Uterus (tissue), 4 donors: ENCODE data around the gene TMEM184B. TPM values are rescaled to one million over a fixed set of nuclear protein-coding genes. Genes with fewer than 3 reads are reported as not detected.

ENCODE experiments used
- DNase-seq, 2 donors: peaks; one replicate each; pipeline ENCODE4 v3.0.0-alpha.2; 2019 to 2020
- H3K27ac ChIP-seq, 2 donors: fragments of 200-600 bp; sonication (generic); 1 replicate in 1 of 2; 2 replicates in 1 of 2; pipeline ENCODE4 v1.5.1; 2016 to 2018
- H3K27me3 ChIP-seq, 2 donors: fragments of 200-600 bp; sonication (generic); one replicate each; pipeline ENCODE4 v1.5.1; 2018 to 2019; ENCODE audit warnings: control low read depth in 1 of 2
- H3K36me3 ChIP-seq, 2 donors: fragments of 200-600 bp; sonication (generic); one replicate each; pipeline ENCODE4 v1.5.1; 2019; ENCODE audit warnings: control low read depth in 1 of 2
- H3K4me1 ChIP-seq, 2 donors: fragments of 200-600 bp; sonication (generic); one replicate each; pipeline ENCODE4 v1.5.1; 2018 to 2019; ENCODE audit warnings: control low read depth in 1 of 2
- H3K4me3 ChIP-seq, 2 donors: fragments of 200-600 bp; sonication (generic); 1 replicate in 1 of 2; 2 replicates in 1 of 2; pipeline ENCODE4 v1.5.1; 2018 to 2019; ENCODE audit warnings: mild to moderate bottlenecking in 1 of 2
- H3K9me3 ChIP-seq, 2 donors: fragments of 200-600 bp; sonication (generic); one replicate each; pipeline ENCODE4 v1.5.1; 2019; ENCODE audit warnings: control low read depth in 1 of 2
- CTCF ChIP-seq, 4 experiments: fragments of 200-600 bp in 2 of 4; fragments of 450-650 bp in 2 of 4; sonication (generic) in 2 of 4; IDR thresholded peaks; one replicate each; pipeline ENCODE4 v1.5.1; 2016 to 2019; ENCODE audit warnings: antibody characterized with exemption in 4 of 4, mild to moderate bottlenecking in 2 of 4, moderate library complexity in 1 of 4
- POLR2A ChIP-seq, 2 donors: fragments of 450-650 bp; IDR thresholded peaks; one replicate each; pipeline ENCODE4 v1.6.1; 2016; ENCODE audit warnings: antibody characterized with exemption in 2 of 2, mild to moderate bottlenecking in 1 of 2, moderate library complexity in 1 of 2
- intact Hi-C: fragments of 100-400 bp; cut with DNase I; formaldehyde crosslinking; loops from one replicate; pipeline ENCODE4 v1.15.1; 2023; ENCODE audit warnings: low total_unique reads
- total RNA-seq, 4 donors: library from RNA; depleted of rRNA in 3 of 4; stranded (reverse); fragments of >200 nt in 3 of 4; gene quantifications; one replicate each; pipeline versions ENCODE4 v1.1.0 to v1.2.4, GENCODE V29; 2014 to 2023
- donor health status: DM: yes; HTN: yes; CAD: no.

The TMEM184B gene
- total RNA-seq, 4 donors from 2014 or later, result 31.7 to 70.4 (median 50.7) TPM

- intact Hi-C loops, result no loop called here
- Histone ChIP-seq H3K4me1 (no peaks in the 10 kb centered on the region), H3K27ac (no peak overlapping the region), H3K27me3 (no peaks in the 10 kb centered on the region), H3K9me3 (no peaks in the 10 kb centered on the region), H3K36me3 (no peaks in the 10 kb centered on the region), H3K4me3 (no peak overlapping the region)
- no peak for DNase-seq
- TF ChIP-seq CTCF (IDR thresholded peaks at IDR 0.05) (no peak), POLR2A (IDR thresholded peaks at IDR 0.05) (no peak)
Observed at GRCh38 chr22:38251341-38251692, 21.5 kb downstream of the TMEM184B start.

GRCh38 chr22:38250643-38251340 is 22.0 kb downstream of the TMEM184B start:
- no peak for TF ChIP-seq CTCF (IDR thresholded peaks at IDR 0.05)
- TF ChIP-seq POLR2A (IDR thresholded peaks at IDR 0.05), result no peak
- H3K27ac ChIP-seq, result peak overlapping the region in 1 of 2 donors; percentile 10
- no peaks in the 10 kb centered on the region for H3K4me1 ChIP-seq
- no peaks in the 10 kb centered on the region for H3K27me3 ChIP-seq
- no peak for DNase-seq
- no peaks in the 10 kb centered on the region for H3K36me3 ChIP-seq
- intact Hi-C loops, result no loop called here
- no peak overlapping the region for H3K4me3 ChIP-seq
- H3K9me3 ChIP-seq, result no peaks in the 10 kb centered on the region

GRCh38 chr22:38249803-38250642 is 22.8 kb downstream of the TMEM184B start:
- intact Hi-C loops, result no loop called here
- no peak for DNase-seq
- no peak for TF ChIP-seq CTCF (IDR thresholded peaks at IDR 0.05)
- no peak for TF ChIP-seq POLR2A (IDR thresholded peaks at IDR 0.05)
- no peak overlapping the region for H3K4me3 ChIP-seq
- peak overlapping the region in 1 of 2 donors; percentile 10 for H3K27ac ChIP-seq
- no peaks in the 10 kb centered on the region for H3K36me3 ChIP-seq
- no peaks in the 10 kb centered on the region for H3K9me3 ChIP-seq
- no peaks in the 10 kb centered on the region for H3K4me1 ChIP-seq
- H3K27me3 ChIP-seq, result no peaks in the 10 kb centered on the region

GRCh38 chr22:38249301-38249700 is 23.5 kb downstream of the TMEM184B start:
- Histone ChIP-seq H3K4me3 (no peak overlapping the region), H3K27me3 (no peaks in the 10 kb centered on the region), H3K27ac (no peak overlapping the region), H3K36me3 (no peaks in the 10 kb centered on the region), H3K9me3 (no peaks in the 10 kb centered on the region), H3K4me1 (no peaks in the 10 kb centered on the region)
- intact Hi-C loops, result no loop called here
- TF ChIP-seq POLR2A (IDR thresholded peaks at IDR 0.05) (no peak), CTCF (IDR thresholded peaks at IDR 0.05) (no peak)
- no peak for DNase-seq

GRCh38 chr22:38248280-38248679 is 24.5 kb downstream of the TMEM184B start:
- intact Hi-C loops, result no loop called here
- no peaks in the 10 kb centered on the region for H3K36me3 ChIP-seq
- H3K9me3 ChIP-seq, result no peaks in the 10 kb centered on the region
- no peak for TF ChIP-seq CTCF (IDR thresholded peaks at IDR 0.05)
- TF ChIP-seq POLR2A (IDR thresholded peaks at IDR 0.05), result no peak
- H3K27ac ChIP-seq, result no peak overlapping the region
- no peaks in the 10 kb centered on the region for H3K27me3 ChIP-seq
- H3K4me1 ChIP-seq, result no peaks in the 10 kb centered on the region
- no peak overlapping the region for H3K4me3 ChIP-seq
- DNase-seq, result no peak
